IMR-90 (cell line): ENCODE data around the gene ARPC1A. TPM values are rescaled to one million over a fixed set of nuclear protein-coding genes. Genes with fewer than 3 reads are reported as not detected.

Source experiments
- ATAC-seq: fragments of 200-7000 bp; cut with Tn5 transposase; 2 replicates; pipeline ENCODE4 v1.9.1; 2020; ENCODE audit warnings: low read depth, mild to moderate bottlenecking, moderate library complexity
- BruUV-seq: library from RNA; stranded (reverse); fragments of 400-500 nt; replicated peaks from 2 replicates; lab custom pipeline; 2021; lab: Mats Ljungman, UMichigan
- CTCF ChIA-PET: fragments of 300-600 bp; formaldehyde crosslinking; extraction: SDS; loops from one replicate; lab custom pipeline; 2021; ENCODE audit warnings: antibody characterized with exemption; lab: Yijun Ruan, JAX
- POLR2A ChIA-PET: fragments of 300-600 bp; sonication (Branson Sonifier 250); formaldehyde crosslinking; loops from one replicate; lab custom pipeline; 2022; ENCODE audit warnings: antibody characterized with exemption; ENCODE audit not compliant: unreplicated experiment; lab: Charles Lee
- DNase-seq: peaks from one replicate; pipeline ENCODE4 v3.0.0; 2013
- H2AFZ ChIP-seq: replicated peaks from 2 replicates; pipeline ENCODE3; 2013; ENCODE audit warnings: low read length, mild to moderate bottlenecking; ENCODE audit not compliant: poor library complexity
- H2AK5ac ChIP-seq: 2 replicates; pipeline ENCODE4 v1.6.1; 2013; ENCODE audit warnings: low read depth, low read length, inconsistent platforms
- H2AK9ac ChIP-seq: replicated peaks from 2 replicates; pipeline ENCODE3; 2013; ENCODE audit warnings: mild to moderate bottlenecking, low read depth, low read length, moderate library complexity; ENCODE audit not compliant: poor library complexity
- H2BK120ac ChIP-seq: 2 replicates; pipeline ENCODE4 v1.6.1; 2013; ENCODE audit warnings: low read depth, low read length, inconsistent platforms
- H2BK15ac ChIP-seq: 3 replicates; pipeline ENCODE4 v1.6.1; 2013; ENCODE audit warnings: low read depth, low read length, inconsistent platforms
- H2BK20ac ChIP-seq: 2 replicates; pipeline ENCODE4 v1.6.1; 2013; ENCODE audit warnings: low read depth, mild to moderate bottlenecking, inconsistent platforms, low read length, moderate library complexity
- H2BK5ac ChIP-seq: 2 replicates; pipeline ENCODE4 v1.6.1; 2013; ENCODE audit warnings: mild to moderate bottlenecking, low read depth, low read length, inconsistent platforms; ENCODE audit not compliant: poor library complexity, severe bottlenecking
- H3K14ac ChIP-seq: replicated peaks from 2 replicates; pipeline ENCODE4 v1.6.1; 2013; ENCODE audit warnings: low read depth, low read length, inconsistent platforms
- H3K18ac ChIP-seq: 2 replicates; pipeline ENCODE4 v1.6.1; 2013; ENCODE audit warnings: low read depth, low read length, control low read depth
- H3K23ac ChIP-seq: 2 replicates; pipeline ENCODE4 v1.6.1; 2013; ENCODE audit warnings: low read depth, low read length, inconsistent platforms
- H3K27ac ChIP-seq: 2 replicates; pipeline ENCODE4 v1.5.1; 2013; ENCODE audit warnings: mild to moderate bottlenecking, control low read depth, low read length; ENCODE audit not compliant: insufficient read depth
- H3K27me3 ChIP-seq: 2 replicates; pipeline ENCODE4 v1.6.1; 2013; ENCODE audit warnings: low read length; ENCODE audit not compliant: control insufficient read depth, insufficient read depth
- H3K36me3 ChIP-seq: 2 replicates; pipeline ENCODE4 v1.6.1; 2013; ENCODE audit warnings: low read length, mixed read lengths; ENCODE audit not compliant: control insufficient read depth, insufficient read depth
- H3K4ac ChIP-seq: 2 replicates; pipeline ENCODE4 v1.6.1; 2013; ENCODE audit warnings: low read depth, low read length, inconsistent platforms
- H3K4me1 ChIP-seq: 2 replicates; pipeline ENCODE4 v1.6.1; 2013; ENCODE audit warnings: low read length, mixed read lengths; ENCODE audit not compliant: control insufficient read depth, insufficient read depth
- H3K4me2 ChIP-seq: 2 replicates; pipeline ENCODE4 v1.6.1; 2013; ENCODE audit warnings: low read depth, mild to moderate bottlenecking, control low read depth, low read length, moderate library complexity
- H3K4me3 ChIP-seq: 2 replicates; pipeline ENCODE4 v1.5.1; 2013; ENCODE audit warnings: low read depth, mild to moderate bottlenecking, control low read depth, low read length, moderate library complexity; ENCODE audit not compliant: insufficient read depth
- H3K56ac ChIP-seq: 2 replicates; pipeline ENCODE4 v1.6.1; 2013; ENCODE audit warnings: low read length, inconsistent platforms; ENCODE audit not compliant: insufficient read depth; ENCODE audit errors: extremely low read depth
- H3K79me1 ChIP-seq, 2 experiments: 2 replicates each; pipeline ENCODE4 v1.6.1; 2013; ENCODE audit warnings: low read length in 2 of 2, inconsistent platforms in 1 of 2, low read depth in 1 of 2
- H3K9ac ChIP-seq: 2 replicates; pipeline ENCODE4 v1.6.1; 2013; ENCODE audit warnings: low read depth, low read length, control low read depth
- H3K9me1 ChIP-seq: 2 replicates; pipeline ENCODE4 v1.6.1; 2013; ENCODE audit warnings: low read length, inconsistent platforms; ENCODE audit not compliant: insufficient read depth
- H3K9me3 ChIP-seq: 2 replicates; pipeline ENCODE4 v1.6.1; 2013; ENCODE audit warnings: low read length; ENCODE audit not compliant: control insufficient read depth, insufficient read depth
- H4K20me1 ChIP-seq: 2 replicates; pipeline ENCODE4 v1.6.1; 2013; ENCODE audit warnings: low read length, inconsistent platforms; ENCODE audit not compliant: insufficient read depth
- H4K5ac ChIP-seq: 2 replicates; pipeline ENCODE4 v1.6.1; 2013; ENCODE audit warnings: mild to moderate bottlenecking, low read depth, low read length, control low read depth
- H4K8ac ChIP-seq, 2 experiments: 2 replicates each; pipeline ENCODE4 v1.6.1; 2013; ENCODE audit warnings: low read depth in 2 of 2, low read length in 2 of 2, control low read depth in 1 of 2, inconsistent platforms in 1 of 2
- H4K91ac ChIP-seq: 2 replicates; pipeline ENCODE4 v1.6.1; 2013; ENCODE audit warnings: low read depth, low read length, inconsistent platforms; ENCODE audit not compliant: insufficient read depth
- BHLHE40 ChIP-seq: fragments of 150-350 bp; IDR thresholded peaks from 2 replicates; pipeline ENCODE4 v1.6.1; 2016; ENCODE audit warnings: mild to moderate bottlenecking, low read depth, low read length
- CEBPB ChIP-seq: IDR thresholded peaks from 2 replicates; pipeline ENCODE4 v1.6.1; 2012; ENCODE audit warnings: low read depth, low read length, improper control_type of control experiment
- CHD1 ChIP-seq: IDR thresholded peaks from 2 replicates; pipeline ENCODE4 v1.6.1; 2012; ENCODE audit warnings: low read depth, low read length, improper control_type of control experiment
- CTCF ChIP-seq: conservative IDR thresholded peaks from 2 replicates; pipeline ENCODE4 v1.5.1; 2012; ENCODE audit warnings: mild to moderate bottlenecking, low read depth, low read length, improper control_type of control experiment
- ELK1 ChIP-seq: fragments of 150-350 bp; IDR thresholded peaks from 2 replicates; pipeline ENCODE4 v1.6.1; 2016; ENCODE audit warnings: low read depth, mild to moderate bottlenecking, low read length, moderate library complexity, borderline replicate concordance
- FOS ChIP-seq: fragments of 150-350 bp; IDR thresholded peaks from 2 replicates; pipeline ENCODE4 v1.6.1; 2016; ENCODE audit warnings: low read depth, low read length
- MAFK ChIP-seq: IDR thresholded peaks from 2 replicates; pipeline ENCODE4 v1.6.1; 2012; ENCODE audit warnings: low read depth, low read length, improper control_type of control experiment
- MAZ ChIP-seq: IDR thresholded peaks from 2 replicates; pipeline ENCODE4 v1.6.1; 2012; ENCODE audit warnings: low read depth, mild to moderate bottlenecking, low read length, improper control_type of control experiment, moderate library complexity, borderline replicate concordance
- MXI1 ChIP-seq: IDR thresholded peaks from 2 replicates; pipeline ENCODE4 v1.6.1; 2012; ENCODE audit warnings: low read depth, mild to moderate bottlenecking, low read length, moderate library complexity, borderline replicate concordance
- NFE2L2 ChIP-seq: fragments of 150-350 bp; IDR thresholded peaks from 2 replicates; pipeline ENCODE4 v1.6.1; 2016; ENCODE audit warnings: low read depth, mild to moderate bottlenecking, low read length
- POLR2A ChIP-seq: IDR thresholded peaks from 2 replicates; pipeline ENCODE4 v1.6.1; 2012; ENCODE audit warnings: mild to moderate bottlenecking, low read depth, low read length
- RAD21 ChIP-seq: IDR thresholded peaks from 2 replicates; pipeline ENCODE4 v1.6.1; 2012; ENCODE audit warnings: low read length, improper control_type of control experiment
- RCOR1 ChIP-seq: IDR thresholded peaks from 2 replicates; pipeline ENCODE4 v1.6.1; 2012; ENCODE audit warnings: mild to moderate bottlenecking, low read length, improper control_type of control experiment; ENCODE audit not compliant: insufficient replicate concordance
- RFX5 ChIP-seq: IDR thresholded peaks from 2 replicates; pipeline ENCODE4 v1.8.0; 2012; ENCODE audit warnings: low read depth, mild to moderate bottlenecking, low read length, moderate library complexity
- SMC3 ChIP-seq: fragments of 150-350 bp; IDR thresholded peaks from 2 replicates; pipeline ENCODE4 v1.6.1; 2016; ENCODE audit warnings: low read depth, mild to moderate bottlenecking, antibody characterized with exemption, low read length, moderate library complexity
- WGBS, 2 experiments: methylation state at CpG; one replicate each; pipeline versions ENCODE4 v1.1.5 to v1.1.7; 2013; ENCODE audit warnings: missing lambda C conversion rate in 2 of 2; ENCODE audit not compliant: insufficient read length in 1 of 2; ENCODE audit errors: extremely low coverage in 2 of 2; 5-methylcytosine and 5-hydroxymethylcytosine counted together
- dilution Hi-C: fragments of 300-500 bp; cut with HindIII; formaldehyde crosslinking; loops from one replicate; pipeline ENCODE4 v1.14.3; 2018; ENCODE audit warnings: low sequenced_read_pairs; ENCODE audit not compliant: unreplicated experiment
- in situ Hi-C: fragments of 300-500 bp; cut with MboI; formaldehyde crosslinking; loops from 3 replicates; pipeline ENCODE4 v1.14.3; 2019; ENCODE audit warnings: low sequenced_read_pairs, inconsistent platforms, mixed read lengths
- intact Hi-C: fragments of 100-400 bp; cut with micrococcal nuclease; formaldehyde crosslinking; loops from 2 replicates; pipeline ENCODE4 v1.10.0; 2022
- polyA plus RNA-seq, 3 experiments: library from polyadenylated mRNA; depleted of rRNA; stranded (reverse); fragments of >200 nt; gene quantifications; 2 replicates each; pipeline ENCODE4 v1.2.3, GENCODE V29; 2012; ENCODE audit warnings: low replicate concordance in 1 of 3
- total RNA-seq: library from RNA; depleted of rRNA; stranded (reverse); fragments of >200 nt; gene quantifications from 2 replicates; pipeline ENCODE4 v1.2.3, GENCODE V29; 2012
- TF ChIP-seq, protein P1 (sequence below): fragments of 150-350 bp; IDR thresholded peaks from 2 replicates; pipeline ENCODE4 v1.6.1; 2017; ENCODE audit warnings: mild to moderate bottlenecking, antibody characterized with exemption, low read length, low read depth

The ARPC1A gene
- total and polyA plus RNA-seq, 2 of the 4 experiments (the other 2 are of a cell fraction), result 253 to 327 TPM

DNA sequence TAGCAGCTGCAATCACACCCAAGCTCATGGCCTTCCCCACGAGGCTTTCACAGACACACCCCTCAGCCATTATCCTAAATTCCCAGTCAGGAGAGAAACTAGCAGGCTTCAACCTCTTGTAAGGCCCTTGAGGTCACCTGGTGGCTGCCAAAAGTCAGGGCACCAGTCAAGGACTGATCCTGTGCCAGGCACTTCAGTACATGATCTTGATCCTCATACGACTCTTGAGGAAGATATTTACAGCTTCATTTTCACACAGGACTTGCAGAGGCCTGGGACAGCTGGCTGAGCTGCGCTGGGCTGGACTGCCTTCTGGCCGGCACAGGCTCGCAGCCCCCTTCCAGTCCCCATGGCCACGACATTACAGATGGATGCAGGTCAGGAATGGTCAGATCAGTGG lies 73.9 kb downstream of the ARPC1A start:
- H2BK120ac ChIP-seq, result no peak overlapping the region
- no peak overlapping the region for H4K91ac ChIP-seq
- WGBS, 2 experiments, result 80% methylated on average over 1 of the region's 6 CpGs; no CpG with 5 or more reads in 1 of the 2 experiments
- H4K8ac ChIP-seq, result no peak overlapping the region
- ChIA-PET CTCF (no interaction called here), POLR2A (no interaction called here)
- H3K9me3 ChIP-seq, result no peaks in the 10 kb centered on the region
- H3K9ac ChIP-seq, result no peak overlapping the region
- H2AFZ ChIP-seq, result no peak overlapping the region
- BruUV-seq, result no TSS peak
- no peaks in the 10 kb centered on the region for H3K27me3 ChIP-seq
- dilution Hi-C loops (no loop called here), in situ Hi-C loops (no loop called here), intact Hi-C loops (no loop called here)
- H4K20me1 ChIP-seq, result peaks cover 71% of the 10 kb centered on the region
- H3K36me3 ChIP-seq, result peaks cover 80% of the 10 kb centered on the region
- H2BK20ac ChIP-seq, result no peak overlapping the region
- peaks cover 4% of the 10 kb centered on the region for H3K9me1 ChIP-seq
- TF ChIP-seq RFX5 (no peak), NFE2L2 (no peak), SMC3 (no peak), CEBPB (no peak), FOS (no peak), MXI1 (no peak), CTCF (no peak), RCOR1 (no peak), CHD1 (no peak), MAZ (no peak), RAD21 (no peak), BHLHE40 (no peak), MAFK (no peak), ELK1 (no peak), POLR2A (no peak)
- TF ChIP-seq, protein P1, sequence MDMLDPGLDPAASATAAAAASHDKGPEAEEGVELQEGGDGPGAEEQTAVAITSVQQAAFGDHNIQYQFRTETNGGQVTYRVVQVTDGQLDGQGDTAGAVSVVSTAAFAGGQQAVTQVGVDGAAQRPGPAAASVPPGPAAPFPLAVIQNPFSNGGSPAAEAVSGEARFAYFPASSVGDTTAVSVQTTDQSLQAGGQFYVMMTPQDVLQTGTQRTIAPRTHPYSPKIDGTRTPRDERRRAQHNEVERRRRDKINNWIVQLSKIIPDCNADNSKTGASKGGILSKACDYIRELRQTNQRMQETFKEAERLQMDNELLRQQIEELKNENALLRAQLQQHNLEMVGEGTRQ, result no peak
- peaks cover 7% of the 10 kb centered on the region; the same call in 1 of the 2 replicates for H3K4me1 ChIP-seq
- H3K18ac ChIP-seq, result no peak overlapping the region
- H3K56ac ChIP-seq, result no peak overlapping the region
- H3K79me1 ChIP-seq, result peaks cover 20 to 65% of the 10 kb centered on the region in 2 experiments; a peak in 3 of 4 replicates
- DNase-seq, result no peak
- H2AK5ac ChIP-seq, result no peak overlapping the region
- no peak overlapping the region for H3K27ac ChIP-seq
- H4K5ac ChIP-seq, result no peak overlapping the region
- no peak overlapping the region for H3K4ac ChIP-seq
- H3K23ac ChIP-seq, result no peak overlapping the region
- H2BK5ac ChIP-seq, result no peak overlapping the region
- H3K4me3 ChIP-seq, result no peak overlapping the region
- no peak overlapping the region for H3K14ac ChIP-seq
- no peak overlapping the region for H2AK9ac ChIP-seq
- no peak overlapping the region for H3K4me2 ChIP-seq
- H2BK15ac ChIP-seq, result no peak overlapping the region
- ATAC-seq, result no peak
